WTC11 (cell line): ENCODE measurements around the gene PLEKHA5. TPM values are rescaled to one million over a fixed set of nuclear protein-coding genes. Genes with fewer than 3 reads are reported as not detected.
"Not testable (repeated sequence)": the region's sequence is repeated elsewhere in the genome, so short reads cannot be mapped to it uniquely, and the experiment has no call there.

Source experiments
- ATAC-seq: fragments of 200-7000 bp; cut with Tn5 transposase; 2 replicates; pipeline ENCODE4 v1.10.0; 2021; ENCODE audit warnings: mild to moderate bottlenecking, moderate library complexity
- CTCF ChIA-PET: fragments of 300-600 bp; sonication (Branson Sonifier 250); formaldehyde crosslinking; loops from one replicate; lab custom pipeline; 2021; ENCODE audit warnings: antibody characterized with exemption; lab: Charles Lee
- POLR2A ChIA-PET: fragments of 350-600 bp; sonication (Branson Sonifier 250); formaldehyde crosslinking; loops from one replicate; lab custom pipeline; 2021; ENCODE audit warnings: antibody characterized with exemption; lab: Charles Lee
- DNase-seq: peaks from one replicate; pipeline ENCODE4 v3.0.0; 2021; ENCODE audit warnings: low spot score
- H3K27ac Mint-ChIP-seq: 2 replicates; pipeline ENCODE4 v1.8.0; 2021; ENCODE audit warnings: mixed read lengths
- H3K27me3 Mint-ChIP-seq: 2 replicates; pipeline ENCODE4 v1.8.0; 2021; ENCODE audit warnings: low read depth, mild to moderate bottlenecking, moderate library complexity, mixed read lengths
- H3K36me3 Mint-ChIP-seq: 2 replicates; pipeline ENCODE4 v1.8.0; 2021; ENCODE audit warnings: mixed read lengths
- H3K4me1 Mint-ChIP-seq: 2 replicates; pipeline ENCODE4 v1.8.0; 2022; ENCODE audit warnings: mixed read lengths
- H3K4me3 Mint-ChIP-seq: 2 replicates; pipeline ENCODE4 v1.8.0; 2021; ENCODE audit warnings: mild to moderate bottlenecking, moderate library complexity, mixed read lengths
- H3K9me3 Mint-ChIP-seq: 2 replicates; pipeline ENCODE4 v1.8.0; 2021; ENCODE audit warnings: mixed read lengths
- ATF2 ChIP-seq: sonication (generic); formaldehyde crosslinking; IDR thresholded peaks from 2 replicates; pipeline ENCODE4 v1.8.1; 2022; ENCODE audit warnings: low read depth, missing genetic modification reagents, borderline replicate concordance
- CDX4 ChIP-seq: fragments of 250-450 bp; sonication (Bioruptor Pico); IDR thresholded peaks from 2 replicates; pipeline ENCODE4 v1.9.0; 2021; ENCODE audit warnings: moderate library complexity, mild to moderate bottlenecking, inconsistent platforms, borderline replicate concordance
- CREM ChIP-seq: sonication (generic); formaldehyde crosslinking; IDR thresholded peaks from 2 replicates; pipeline ENCODE4 v1.8.1; 2022; ENCODE audit warnings: mild to moderate bottlenecking, missing genetic modification reagents, moderate library complexity
- E2F5 ChIP-seq: sonication (generic); formaldehyde crosslinking; IDR thresholded peaks from 2 replicates; pipeline ENCODE4 v1.8.1; 2022; ENCODE audit warnings: mild to moderate bottlenecking, moderate library complexity, missing genetic modification reagents
- ELF4 ChIP-seq: sonication (generic); formaldehyde crosslinking; IDR thresholded peaks from 2 replicates; pipeline ENCODE4 v1.8.1; 2022; ENCODE audit warnings: low read depth, mild to moderate bottlenecking, moderate library complexity, missing genetic modification reagents
- EMX1 ChIP-seq: fragments of 250-450 bp; sonication (Bioruptor Pico); IDR thresholded peaks from 2 replicates; pipeline ENCODE4 v1.8.0; 2021; ENCODE audit warnings: mild to moderate bottlenecking
- GRHL2 ChIP-seq: fragments of 250-450 bp; sonication (Bioruptor Pico); IDR thresholded peaks from 2 replicates; pipeline ENCODE4 v1.8.0; 2022; ENCODE audit warnings: mild to moderate bottlenecking, moderate library complexity; ENCODE audit not compliant: insufficient replicate concordance, severe bottlenecking
- GTF2I ChIP-seq: fragments of 250-450 bp; sonication (Bioruptor Pico); conservative IDR thresholded peaks from 2 replicates; pipeline ENCODE4 v1.4.0; 2021; ENCODE audit warnings: mild to moderate bottlenecking
- HMGA2 ChIP-seq: fragments of 250-450 bp; sonication (Bioruptor Pico); IDR thresholded peaks from 2 replicates; pipeline ENCODE4 v1.4.0; 2021; ENCODE audit warnings: mild to moderate bottlenecking, moderate library complexity
- IRF1 ChIP-seq: sonication (generic); formaldehyde crosslinking; IDR thresholded peaks from 2 replicates; pipeline ENCODE4 v1.8.0; 2023; ENCODE audit warnings: missing genetic modification reagents
- JAZF1 ChIP-seq: fragments of 250-450 bp; sonication (Bioruptor Pico); IDR thresholded peaks from 2 replicates; pipeline ENCODE4 v1.9.0; 2021; ENCODE audit warnings: moderate library complexity, mild to moderate bottlenecking, inconsistent platforms
- NFATC4 ChIP-seq: fragments of 250-450 bp; sonication (Bioruptor Pico); IDR thresholded peaks from 2 replicates; pipeline ENCODE4 v1.9.0; 2021; ENCODE audit warnings: mild to moderate bottlenecking
- OVOL2 ChIP-seq: fragments of 250-450 bp; sonication (Bioruptor Pico); IDR thresholded peaks from 2 replicates; pipeline ENCODE4 v1.9.0; 2021; ENCODE audit warnings: mild to moderate bottlenecking, borderline replicate concordance
- PRRX2 ChIP-seq: fragments of 250-450 bp; sonication (Bioruptor Pico); IDR thresholded peaks from 2 replicates; pipeline ENCODE4 v1.8.0; 2021; ENCODE audit warnings: mild to moderate bottlenecking
- USF1 ChIP-seq: sonication (generic); formaldehyde crosslinking; IDR thresholded peaks from 2 replicates; pipeline ENCODE4 v1.8.0; 2022; ENCODE audit warnings: mild to moderate bottlenecking, missing genetic modification reagents
- ZNF671 ChIP-seq: fragments of 250-450 bp; sonication (Bioruptor Pico); IDR thresholded peaks from 2 replicates; pipeline ENCODE4 v1.8.0; 2021; ENCODE audit warnings: mild to moderate bottlenecking
- total RNA-seq: library from RNA; stranded (reverse); gene quantifications from 3 replicates; pipeline ENCODE4 v1.2.3, GENCODE V29; 2021

PLEKHA5 gene
- total RNA-seq, 1 experiment from 2014 or later, result 61.1 TPM

GRCh38 chr12:19390051-19390598, 260.6 kb downstream of the PLEKHA5 start:
- H3K4me1 Mint-ChIP-seq, result no peaks in the 10 kb centered on the region
- no peak overlapping the region for H3K27ac Mint-ChIP-seq
- ATAC-seq, result no peak
- TF ChIP-seq IRF1 (no peak), GRHL2 (CRISPR knock-in tag) (no peak), JAZF1 (no peak), ATF2 (no peak), OVOL2 (CRISPR knock-in tag) (no peak), CDX4 (CRISPR knock-in tag) (no peak)
- no peaks in the 10 kb centered on the region for H3K9me3 Mint-ChIP-seq
- no peak for DNase-seq
- ChIA-PET CTCF (interaction anchor here (0.6 to 0.7 kb wide), 2 partner anchors 221 to 1070 kb away, joined by 3 to 4 read pairs; no protein-coding TSS in a partner anchor), POLR2A (interaction anchor here (0.7 kb wide), 1 partner anchor 760 kb away, joined by 5 read pairs; no protein-coding TSS in a partner anchor)
- H3K27me3 Mint-ChIP-seq, result no peaks in the 10 kb centered on the region
- H3K36me3 Mint-ChIP-seq, result no peaks in the 10 kb centered on the region
- no peak overlapping the region for H3K4me3 Mint-ChIP-seq

GRCh38 chr12:19392644-19393043, 263.1 kb downstream of the PLEKHA5 start:
- ATAC-seq, H3K27ac Mint-ChIP-seq, H3K4me1 Mint-ChIP-seq, CTCF ChIA-PET, H3K9me3 Mint-ChIP-seq, H3K4me3 Mint-ChIP-seq, H3K36me3 Mint-ChIP-seq, POLR2A ChIA-PET, H3K27me3 Mint-ChIP-seq, DNase-seq: not testable (repeated sequence)

- POLR2A ChIA-PET, result interaction anchor here (0.5 kb wide), 1 partner anchor 27 kb away, joined by 3 read pairs; no protein-coding TSS in a partner anchor
- no peak for DNase-seq
- no peak overlapping the region for H3K4me3 Mint-ChIP-seq
- H3K9me3 Mint-ChIP-seq, result no peaks in the 10 kb centered on the region
- no peak for TF ChIP-seq USF1
- no peak for TF ChIP-seq PRRX2
- no peak for TF ChIP-seq NFATC4 (CRISPR knock-in tag)
- TF ChIP-seq ELF4 (CRISPR knock-in tag), result no peak
- TF ChIP-seq ZNF671 (CRISPR knock-in tag), result no peak
- no peak for TF ChIP-seq EMX1 (CRISPR knock-in tag)
- no peak for TF ChIP-seq ATF2
- no peak for ATAC-seq
- CTCF ChIA-PET, result interaction anchor here (0.9 kb wide), 1 partner anchor 52 kb away, joined by 3 read pairs; no protein-coding TSS in a partner anchor
- H3K27ac Mint-ChIP-seq, result no peak overlapping the region
- H3K4me1 Mint-ChIP-seq, result no peaks in the 10 kb centered on the region
- no peaks in the 10 kb centered on the region for H3K27me3 Mint-ChIP-seq
- no peaks in the 10 kb centered on the region for H3K36me3 Mint-ChIP-seq
These were observed 264.9 kb downstream of the PLEKHA5 start for GRCh38 chr12:19394385-19394784.

- POLR2A ChIA-PET, result no interaction called here
- Mint-ChIP-seq H3K27ac (no peak overlapping the region), H3K4me1 (peaks cover 8% of the 10 kb centered on the region), H3K27me3 (no peaks in the 10 kb centered on the region), H3K4me3 (no peak overlapping the region), H3K36me3 (no peaks in the 10 kb centered on the region), H3K9me3 (no peaks in the 10 kb centered on the region)
- CTCF ChIA-PET, result interaction anchor here (0.7 kb wide), 1 partner anchor 149 kb away, joined by 3 read pairs; no protein-coding TSS in a partner anchor
- DNase-seq (no peak), ATAC-seq (no peak)
- TF ChIP-seq GTF2I (CRISPR knock-in tag), result no peak
- no peak for TF ChIP-seq HMGA2
- TF ChIP-seq CREM (CRISPR knock-in tag), result no peak
- no peak for TF ChIP-seq E2F5 (CRISPR knock-in tag)
- TF ChIP-seq OVOL2 (CRISPR knock-in tag), result no peak
These were observed 268.0 kb downstream of the PLEKHA5 start for GRCh38 chr12:19397534-19397933.
